Measurements from ENCODE around the gene RHBDD1. TPM values are rescaled to one million over a fixed set of nuclear protein-coding genes. Genes with fewer than 3 reads are reported as not detected.
A peak's percentile ranks its signal among the peaks of the same experiment; 100 is the strongest.

Gene RHBDD1
- polyA plus RNA-seq, 1 donor from 2014 or later = 5.4 TPM

- H3K9me3 ChIP-seq (ENCODE audit: low read length) = no peaks in the 10 kb centered on the region
- peaks cover 5% of the 10 kb centered on the region for H3F3A ChIP-seq (ENCODE audit: insufficient read depth, low read length, poor library complexity, severe bottlenecking)
- no peak for TF ChIP-seq TAF1 (IDR thresholded peaks at IDR 0.05; ENCODE audit: low read depth)
- peak; percentile 25 for TF ChIP-seq SMC3 (conservative IDR thresholded peaks at IDR 0.05; ENCODE audit: poor library complexity)
- TF ChIP-seq POLR2AphosphoS5 (IDR thresholded peaks at IDR 0.05) = peak; percentile 79
- TF ChIP-seq RAD21 (conservative IDR thresholded peaks at IDR 0.05) = peak; percentile 40
- no peak for TF ChIP-seq EZH2 (IDR thresholded peaks at IDR 0.05; ENCODE audit: borderline replicate concordance, insufficient read depth, low read length, poor library complexity, severe bottlenecking)
- TF ChIP-seq EP300 (conservative IDR thresholded peaks at IDR 0.05; ENCODE audit: poor library complexity, severe bottlenecking) = peak; percentile 94
- TF ChIP-seq CTCF (IDR thresholded peaks at IDR 0.05; ENCODE audit: poor library complexity, severe bottlenecking) = no peak
- TF ChIP-seq MXI1 (conservative IDR thresholded peaks at IDR 0.05; ENCODE audit: poor library complexity, severe bottlenecking) = no peak
- peak; percentile 20 for TF ChIP-seq REST (IDR thresholded peaks at IDR 0.05; ENCODE audit: borderline replicate concordance)
- peak overlapping the region; percentile 60 for H3K4me2 ChIP-seq (ENCODE audit: low read length)
- no peaks in the 10 kb centered on the region for H3K27me3 ChIP-seq (ENCODE audit: insufficient read depth, low read depth, low read length)
- H3K9ac ChIP-seq (ENCODE audit: low read length) = peak overlapping the region; percentile 60
- no peaks in the 10 kb centered on the region for H3K36me3 ChIP-seq (ENCODE audit: insufficient read depth, low read length)
- H3K4me3 ChIP-seq (ENCODE audit: low read length) = peak overlapping the region; percentile 46
- no peak overlapping the region for H2AFZ ChIP-seq (ENCODE audit: low read depth, low read length)
- H3K9me2 ChIP-seq (ENCODE audit: insufficient read depth, low read length) = no peaks in the 10 kb centered on the region
- H4K20me1 ChIP-seq (ENCODE audit: insufficient read depth) = no peaks in the 10 kb centered on the region
- H3K79me2 ChIP-seq (replicated peaks; ENCODE audit: insufficient read depth, low read length) = no peaks in the 10 kb centered on the region
- peak overlapping the region; percentile 96 for H3K27ac ChIP-seq (ENCODE audit: low read length)
These were observed 63.0 kb downstream of the RHBDD1 start for GRCh38 chr2:226898897-226899296.

GRCh38 chr2:226902041-226902966, 66.5 kb downstream of the RHBDD1 start:
- H3K79me2 ChIP-seq (replicated peaks; ENCODE audit: insufficient read depth, low read length) = no peaks in the 10 kb centered on the region
- no peak overlapping the region for H3K4me3 ChIP-seq (ENCODE audit: low read length)
- peaks cover 1% of the 10 kb centered on the region for H3F3A ChIP-seq (ENCODE audit: insufficient read depth, low read length, poor library complexity, severe bottlenecking)
- no peak overlapping the region for H3K9ac ChIP-seq (ENCODE audit: low read length)
- no peaks in the 10 kb centered on the region for H3K36me3 ChIP-seq (ENCODE audit: insufficient read depth, low read length)
- H2AFZ ChIP-seq (ENCODE audit: low read depth, low read length) = no peak overlapping the region
- TF ChIP-seq REST (IDR thresholded peaks at IDR 0.05; ENCODE audit: borderline replicate concordance) (no peak), RAD21 (conservative IDR thresholded peaks at IDR 0.05) (no peak), EZH2 (IDR thresholded peaks at IDR 0.05; ENCODE audit: borderline replicate concordance, insufficient read depth, low read length, poor library complexity, severe bottlenecking) (no peak), POLR2AphosphoS5 (IDR thresholded peaks at IDR 0.05) (no peak), TAF1 (IDR thresholded peaks at IDR 0.05; ENCODE audit: low read depth) (no peak), SMC3 (conservative IDR thresholded peaks at IDR 0.05; ENCODE audit: poor library complexity) (no peak), CTCF (IDR thresholded peaks at IDR 0.05; ENCODE audit: poor library complexity, severe bottlenecking) (no peak)
- no peaks in the 10 kb centered on the region for H3K9me3 ChIP-seq (ENCODE audit: low read length)
- no peak overlapping the region for H3K4me2 ChIP-seq (ENCODE audit: low read length)
- no peaks in the 10 kb centered on the region for H3K27me3 ChIP-seq (ENCODE audit: insufficient read depth, low read depth, low read length)
- peak overlapping the region; percentile 96 for H3K27ac ChIP-seq (ENCODE audit: low read length)
- no peaks in the 10 kb centered on the region for H3K9me2 ChIP-seq (ENCODE audit: insufficient read depth, low read length)
- no peaks in the 10 kb centered on the region for H4K20me1 ChIP-seq (ENCODE audit: insufficient read depth)
